BLaER1 treated with 17β-estradiol and CSF1 and Interleukin-3, amounts not matched to agents 10 nM and 100 nM (cell line): ENCODE measurements around the gene ATXN1.

Experiments
- H3K27ac ChIP-seq, 11 experiments: shearing (Covaris generic); formaldehyde crosslinking; 2 replicates each; pipeline ENCODE4 v1.8.1; 2022
- H3K27me3 ChIP-seq, 11 experiments: shearing (Covaris generic); formaldehyde crosslinking; 2 replicates each; pipeline ENCODE4 v1.8.1; 2022
- H3K36me3 ChIP-seq, 11 experiments: shearing (Covaris generic); formaldehyde crosslinking; 2 replicates each; pipeline ENCODE4 v1.8.1; 2022
- H3K4me1 ChIP-seq, 10 experiments: shearing (Covaris generic); formaldehyde crosslinking; 2 replicates each; pipeline ENCODE4 v1.8.1; 2022
- H3K4me2 ChIP-seq, 11 experiments: shearing (Covaris generic); formaldehyde crosslinking; 2 replicates each; pipeline ENCODE4 v1.8.1; 2022
- H3K4me3 ChIP-seq, 10 experiments: shearing (Covaris generic); formaldehyde crosslinking; 2 replicates each; pipeline ENCODE4 v1.8.1; 2022
- H3K9ac ChIP-seq, 11 experiments: shearing (Covaris generic); formaldehyde crosslinking; 2 replicates each; pipeline ENCODE4 v1.8.1; 2022
- H3K9me3 ChIP-seq, 11 experiments: shearing (Covaris generic); formaldehyde crosslinking; replicated peaks in 1 of 11; 2 replicates each; pipeline ENCODE4 v1.8.1; 2022
- H4K20me1 ChIP-seq, 11 experiments: shearing (Covaris generic); formaldehyde crosslinking; 2 replicates each; pipeline ENCODE4 v1.8.1; 2022
- Cebpa-rat ChIP-seq, 11 experiments: shearing (Covaris generic); IDR thresholded peaks; 2 replicates each; pipeline ENCODE4 v1.8.1; 2022

Gene ATXN1

DNA sequence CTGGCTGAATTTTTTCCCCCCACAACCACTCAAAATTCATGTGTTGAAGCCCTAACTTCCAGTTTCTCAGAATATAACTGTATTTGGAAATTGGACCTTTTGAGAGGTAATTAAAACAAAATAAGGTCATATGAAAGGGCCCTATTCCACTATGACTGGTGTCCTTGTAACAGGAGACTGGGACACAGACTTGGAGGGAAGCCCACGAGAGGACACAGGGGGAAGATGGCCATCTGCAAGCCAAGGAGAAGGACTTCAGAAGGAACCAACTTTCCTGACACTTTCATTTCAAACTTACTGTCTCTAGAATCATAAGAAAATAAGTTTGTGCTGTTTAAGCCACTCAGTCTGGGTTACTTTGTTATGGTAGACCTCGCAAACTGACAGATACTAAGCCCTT, 134.6 kb downstream of the ATXN1 start:
- H3K36me3 ChIP-seq, result peaks cover 0 to 45% (median 0%) of the 10 kb centered on the region in 11 experiments; a peak in 6 of 22 replicates
- H3K9me3 ChIP-seq, result peaks cover 12 to 24% (median 18%) of the 10 kb centered on the region in 11 experiments; a peak in 20 of 22 replicates
- peak overlapping the region in 2 of 11 experiments; percentile 20 to 21; a peak in 1 of 22 replicates for H3K27ac ChIP-seq
- H4K20me1 ChIP-seq, result peaks cover 0 to 39% (median 0%) of the 10 kb centered on the region in 11 experiments; a peak in 3 of 22 replicates
- H3K4me3 ChIP-seq, result no peak overlapping the region
- peaks cover 0 to 28% (median 12%) of the 10 kb centered on the region in 10 experiments; a peak in 13 of 20 replicates for H3K4me1 ChIP-seq
- no peaks in the 10 kb centered on the region for H3K27me3 ChIP-seq
- peak overlapping the region in 5 of 11 experiments; percentile 26 to 61 (median 56); a peak in 7 of 22 replicates for H3K4me2 ChIP-seq
- TF ChIP-seq Cebpa-rat (IDR thresholded peaks at IDR 0.05), result no peak
- no peak overlapping the region for H3K9ac ChIP-seq

DNA sequence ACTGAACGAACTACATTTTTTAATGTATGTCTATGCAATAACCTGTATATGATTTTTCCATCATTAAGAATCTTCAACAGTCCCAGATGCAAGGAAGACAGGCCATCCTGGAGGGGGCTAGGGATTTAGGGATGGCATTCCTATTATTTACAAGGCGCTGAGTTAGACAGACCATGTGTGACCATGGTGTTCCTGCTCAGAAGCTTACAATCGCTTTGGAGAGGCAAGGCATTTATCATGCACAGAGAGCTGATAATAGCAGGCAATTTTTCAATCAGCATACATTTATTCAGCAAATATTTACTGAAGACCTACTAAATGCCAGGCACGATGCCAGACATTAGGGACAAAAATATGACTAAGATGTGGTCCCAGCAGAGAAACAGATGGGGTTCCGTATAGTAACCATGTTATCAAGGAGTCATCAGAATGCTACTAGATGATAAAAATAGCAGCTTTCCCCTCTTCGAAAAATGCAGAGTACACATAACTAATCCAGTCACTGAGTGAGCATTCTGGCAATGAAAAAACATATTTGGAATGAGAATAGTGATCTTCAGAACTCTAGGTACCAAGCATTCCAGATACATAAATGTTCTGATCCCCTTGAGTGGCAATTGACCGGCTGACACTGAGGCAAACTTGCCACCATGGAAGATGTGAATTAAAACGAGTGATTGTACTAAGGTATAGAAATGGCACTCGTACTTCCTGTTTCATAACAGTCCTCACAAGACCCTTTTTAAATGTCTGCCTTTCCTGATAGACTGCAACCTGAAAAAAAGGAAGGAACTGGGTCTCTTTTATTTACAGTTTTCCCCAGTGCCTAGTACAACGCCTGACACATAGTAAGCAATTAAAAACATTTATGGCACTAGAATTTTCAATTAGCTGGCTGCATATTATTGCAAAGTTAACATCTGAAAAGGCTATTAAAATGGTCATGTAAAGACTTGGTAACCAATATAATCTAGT, 135.7 kb downstream of the ATXN1 start:
- peaks cover 0 to 39% (median 0%) of the 10 kb centered on the region in 11 experiments; a peak in 6 of 22 replicates for H3K36me3 ChIP-seq
- H4K20me1 ChIP-seq, result peaks cover 0 to 44% (median 0%) of the 10 kb centered on the region in 11 experiments; a peak in 4 of 22 replicates
- H3K27ac ChIP-seq, result peak overlapping the region in 1 of 11 experiments; percentile 21; a peak in 2 of 22 replicates
- peak overlapping the region in 6 of 11 experiments; percentile 22 to 61 (median 41); a peak in 7 of 22 replicates for H3K4me2 ChIP-seq
- no peak overlapping the region for H3K4me3 ChIP-seq
- no peak for TF ChIP-seq Cebpa-rat (IDR thresholded peaks at IDR 0.05)
- H3K27me3 ChIP-seq, result no peaks in the 10 kb centered on the region
- H3K9me3 ChIP-seq, result peaks cover 12 to 22% (median 18%) of the 10 kb centered on the region in 11 experiments; a peak in 20 of 22 replicates
- no peak overlapping the region for H3K9ac ChIP-seq
- H3K4me1 ChIP-seq, result peaks cover 0 to 28% (median 12%) of the 10 kb centered on the region in 10 experiments; a peak in 13 of 20 replicates

DNA sequence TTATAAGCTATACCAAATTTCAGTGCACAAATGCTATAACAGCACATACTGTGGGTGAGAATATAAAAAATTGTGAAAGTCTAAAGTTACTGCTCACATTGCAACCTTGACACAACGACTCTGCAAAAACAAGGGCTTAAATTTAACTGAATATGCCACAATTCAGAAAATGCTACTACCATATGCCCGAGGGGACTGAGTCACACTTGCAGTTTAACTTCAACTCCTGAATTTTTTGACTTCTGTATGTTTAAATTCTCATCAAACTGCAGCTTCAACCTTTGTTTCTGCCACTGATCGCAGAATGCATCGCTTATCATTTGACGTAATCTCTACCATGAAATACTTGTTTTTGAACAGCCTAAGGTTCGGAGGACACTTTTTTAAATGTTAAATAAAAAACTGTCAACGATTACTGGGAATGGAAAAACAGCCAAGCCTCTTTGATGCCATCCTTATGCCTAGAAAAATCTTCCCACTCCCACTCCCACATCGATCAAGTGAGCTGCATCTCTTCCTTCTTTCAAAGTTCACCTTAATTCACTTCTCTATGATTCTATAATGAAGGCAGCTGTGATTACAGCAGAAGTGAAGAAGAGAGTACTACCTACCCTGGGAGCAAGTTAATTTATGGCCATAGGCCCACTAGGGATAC, 136.5 kb downstream of the ATXN1 start:
- Histone ChIP-seq H3K27me3 (no peaks in the 10 kb centered on the region), H4K20me1 (peaks cover 0 to 47% (median 0%) of the 10 kb centered on the region in 11 experiments; a peak in 4 of 22 replicates), H3K9ac (no peak overlapping the region), H3K4me3 (no peak overlapping the region), H3K36me3 (peaks cover 0 to 31% (median 0%) of the 10 kb centered on the region in 11 experiments; a peak in 5 of 22 replicates), H3K4me2 (no peak overlapping the region), H3K4me1 (peaks cover 0 to 28% (median 12%) of the 10 kb centered on the region in 10 experiments; a peak in 13 of 20 replicates), H3K27ac (no peak overlapping the region), H3K9me3 (peaks cover 9 to 15% (median 12%) of the 10 kb centered on the region in 11 experiments; a peak in 20 of 22 replicates)
- no peak for TF ChIP-seq Cebpa-rat (IDR thresholded peaks at IDR 0.05)

DNA sequence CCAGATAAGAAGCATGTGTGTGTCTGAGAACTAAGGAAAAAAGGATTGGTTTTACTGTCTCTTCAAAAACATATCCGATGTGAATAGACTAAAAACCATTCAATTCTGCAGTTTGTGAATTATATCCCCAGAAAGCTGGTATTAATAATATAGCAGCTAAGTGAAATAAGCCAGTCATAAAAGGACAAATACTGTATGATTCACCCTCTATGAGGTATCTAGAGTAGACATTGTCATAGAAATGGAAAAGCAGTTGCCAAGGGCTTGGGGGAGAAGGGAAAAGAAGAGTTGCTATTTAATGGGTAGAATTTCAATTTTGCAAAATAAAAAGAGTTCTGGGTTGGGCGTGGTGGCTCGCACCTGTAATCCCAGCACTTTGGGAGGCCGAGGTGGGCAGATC, 137.5 kb downstream of the ATXN1 start:
- peaks cover 0 to 57% (median 0%) of the 10 kb centered on the region in 11 experiments; a peak in 4 of 22 replicates for H4K20me1 ChIP-seq
- H3K36me3 ChIP-seq, result peaks cover 0 to 20% (median 0%) of the 10 kb centered on the region in 11 experiments; a peak in 5 of 22 replicates
- peaks cover 2 to 7% (median 4%) of the 10 kb centered on the region in 11 experiments; a peak in 19 of 22 replicates for H3K9me3 ChIP-seq
- no peak overlapping the region for H3K4me2 ChIP-seq
- no peak overlapping the region for H3K27ac ChIP-seq
- TF ChIP-seq Cebpa-rat (IDR thresholded peaks at IDR 0.05), result no peak
- no peaks in the 10 kb centered on the region for H3K27me3 ChIP-seq
- H3K4me1 ChIP-seq, result peaks cover 0 to 28% (median 12%) of the 10 kb centered on the region in 10 experiments; a peak in 13 of 20 replicates
- H3K4me3 ChIP-seq, result no peak overlapping the region
- no peak overlapping the region for H3K9ac ChIP-seq

DNA sequence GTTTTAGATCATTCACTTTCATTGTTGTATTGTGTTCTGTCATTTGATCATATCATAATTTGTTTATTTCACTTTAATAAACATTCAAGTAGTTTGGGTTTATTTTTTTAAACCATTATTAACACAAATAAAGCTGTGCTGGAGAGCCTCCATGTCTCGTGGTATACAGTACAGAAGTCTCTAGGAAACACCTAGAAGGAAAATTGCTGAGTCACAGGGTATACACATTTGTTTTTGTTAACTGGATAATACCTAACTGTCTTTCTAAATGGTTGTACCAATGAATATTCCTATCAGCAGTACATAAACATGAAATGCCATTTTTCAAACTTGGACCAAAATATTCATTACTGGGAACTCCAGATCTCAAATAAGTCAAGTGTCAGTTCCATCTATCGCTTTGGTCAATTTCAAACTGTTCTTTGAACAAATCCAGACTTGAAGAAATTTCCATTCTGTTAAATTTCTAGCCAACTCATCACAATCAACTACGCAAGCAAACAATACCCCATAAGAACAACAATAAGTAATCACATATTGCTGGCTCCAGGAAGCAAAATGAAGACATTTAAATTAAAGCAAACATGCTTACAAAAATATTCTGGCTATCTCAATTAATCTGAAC, 138.1 kb downstream of the ATXN1 start:
- H3K27me3 ChIP-seq, result no peaks in the 10 kb centered on the region
- H4K20me1 ChIP-seq, result peaks cover 0 to 63% (median 0%) of the 10 kb centered on the region in 11 experiments; a peak in 4 of 22 replicates
- peaks cover 0 to 28% (median 12%) of the 10 kb centered on the region in 10 experiments; a peak in 13 of 20 replicates for H3K4me1 ChIP-seq
- no peak overlapping the region for H3K4me2 ChIP-seq
- peaks cover 0 to 19% (median 0%) of the 10 kb centered on the region in 11 experiments; a peak in 2 of 22 replicates for H3K36me3 ChIP-seq
- 0 out of 22 replicates have a peak, but pooled peaks cover 0 to under 1% (median 0%) of the 10 kb centered on the region in 11 experiments for H3K9me3 ChIP-seq
- H3K4me3 ChIP-seq, result no peak overlapping the region
- no peak overlapping the region for H3K27ac ChIP-seq
- H3K9ac ChIP-seq, result no peak overlapping the region
- TF ChIP-seq Cebpa-rat (IDR thresholded peaks at IDR 0.05), result no peak

DNA sequence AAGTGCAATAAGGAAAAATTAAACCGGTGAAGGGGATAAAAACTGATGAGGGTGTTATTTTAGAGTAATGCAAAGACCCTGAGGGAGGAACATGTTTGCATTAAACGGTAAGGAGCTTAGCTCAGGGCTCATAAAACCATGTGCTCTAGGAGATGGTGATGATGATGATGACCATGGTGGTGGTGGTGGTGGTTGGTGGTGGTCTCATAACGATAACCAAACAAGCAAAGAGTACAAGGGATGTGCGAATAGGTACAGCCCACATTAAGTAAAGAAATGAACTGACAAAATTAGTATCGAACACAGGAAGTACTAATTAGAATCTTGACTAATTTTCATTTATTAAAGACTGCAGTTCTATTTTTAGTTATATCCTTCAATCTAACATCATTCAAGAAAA, 139.1 kb downstream of the ATXN1 start:
- H3K27ac ChIP-seq, result no peak overlapping the region
- no peak overlapping the region for H3K9ac ChIP-seq
- no peaks in the 10 kb centered on the region for H3K9me3 ChIP-seq
- H3K4me3 ChIP-seq, result no peak overlapping the region
- peaks cover 0 to 15% (median 0%) of the 10 kb centered on the region in 11 experiments; a peak in 2 of 22 replicates for H3K36me3 ChIP-seq
- H3K4me1 ChIP-seq, result peaks cover 0 to 23% (median 12%) of the 10 kb centered on the region in 10 experiments; a peak in 13 of 20 replicates
- no peaks in the 10 kb centered on the region for H3K27me3 ChIP-seq
- no peak overlapping the region for H3K4me2 ChIP-seq
- peaks cover 0 to 66% (median 0%) of the 10 kb centered on the region in 11 experiments; a peak in 4 of 22 replicates for H4K20me1 ChIP-seq
- no peak for TF ChIP-seq Cebpa-rat (IDR thresholded peaks at IDR 0.05)

DNA sequence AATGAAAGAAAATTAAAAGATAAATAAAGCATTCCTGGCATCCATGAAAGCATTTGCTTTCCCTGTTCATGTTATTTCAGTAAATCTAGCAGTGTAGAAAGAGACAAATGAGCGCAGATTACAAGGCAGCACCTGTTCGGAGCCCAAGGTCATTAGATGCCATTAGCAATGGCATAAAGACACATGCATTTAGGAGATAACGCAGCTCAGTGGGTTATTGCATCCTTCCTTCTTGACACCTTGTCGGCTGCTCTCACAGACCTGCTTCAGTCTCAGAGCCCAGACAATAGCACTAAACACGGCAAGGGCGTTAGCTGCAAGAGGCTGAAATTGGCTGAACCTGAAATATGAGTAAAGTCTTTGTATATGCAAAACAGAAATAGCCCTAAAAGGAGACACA, 140.3 kb downstream of the ATXN1 start:
- H3K9ac ChIP-seq, result no peak overlapping the region
- no peak overlapping the region for H3K4me2 ChIP-seq
- no peak overlapping the region for H3K27ac ChIP-seq
- H3K4me3 ChIP-seq, result no peak overlapping the region
- H3K4me1 ChIP-seq, result peaks cover 0 to 11% (median 4%) of the 10 kb centered on the region in 10 experiments; a peak in 11 of 20 replicates
- H4K20me1 ChIP-seq, result peaks cover 0 to 62% (median 0%) of the 10 kb centered on the region in 11 experiments; a peak in 4 of 22 replicates
- no peak for TF ChIP-seq Cebpa-rat (IDR thresholded peaks at IDR 0.05)
- H3K27me3 ChIP-seq, result no peaks in the 10 kb centered on the region
- H3K36me3 ChIP-seq, result peaks cover 0 to 11% (median 0%) of the 10 kb centered on the region in 11 experiments; a peak in 2 of 22 replicates
- H3K9me3 ChIP-seq, result no peaks in the 10 kb centered on the region

DNA sequence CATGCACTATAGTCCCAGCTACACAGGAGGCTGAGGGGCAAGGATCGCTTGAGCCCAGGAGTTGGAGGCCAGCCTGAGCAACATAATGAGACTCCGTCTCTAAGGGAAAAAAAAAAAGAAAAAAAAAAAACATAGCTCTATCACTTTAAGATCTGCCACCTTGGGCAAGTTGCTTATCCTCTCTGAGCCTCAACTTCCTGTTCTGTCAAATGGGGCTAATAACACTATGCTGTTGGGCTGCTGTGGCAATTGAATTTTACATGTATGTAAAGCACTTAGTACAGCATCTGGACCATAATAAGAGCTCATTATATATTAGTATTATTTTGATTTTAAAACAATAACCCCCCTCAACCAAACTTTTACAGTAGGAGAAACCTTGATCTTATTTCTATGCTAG, 141.5 kb downstream of the ATXN1 start:
- Histone ChIP-seq H3K27me3 (no peaks in the 10 kb centered on the region), H3K36me3 (peaks cover 0 to 16% (median 0%) of the 10 kb centered on the region in 11 experiments; a peak in 2 of 22 replicates), H3K9me3 (no peaks in the 10 kb centered on the region), H4K20me1 (peaks cover 0 to 50% (median 0%) of the 10 kb centered on the region in 11 experiments; a peak in 4 of 22 replicates), H3K4me1 (no peaks in the 10 kb centered on the region), H3K4me3 (no peak overlapping the region), H3K4me2 (no peak overlapping the region), H3K9ac (no peak overlapping the region), H3K27ac (no peak overlapping the region)
- no peak for TF ChIP-seq Cebpa-rat (IDR thresholded peaks at IDR 0.05)
